22Rv1 (cell line): ENCODE results near the gene COL25A1.

Experiments used
- CTCF ChIP-seq: fragments of 450-650 bp; IDR thresholded peaks from 2 replicates; pipeline ENCODE4 v1.5.1; 2017; ENCODE audit warnings: mild to moderate bottlenecking
- ZFX ChIP-seq: fragments of 450-650 bp; IDR thresholded peaks from 2 replicates; pipeline ENCODE4 v1.6.1; 2017; ENCODE audit warnings: antibody characterized with exemption, borderline replicate concordance

- TF ChIP-seq ZFX (no peak), CTCF (no peak)
Observed at GRCh38 chr4:109184491-109184961, 117.9 kb downstream of the COL25A1 start.
